Vagina (tissue), 2 donors: ENCODE results near the gene KAZN. TPM values are rescaled to one million over a fixed set of nuclear protein-coding genes. Genes with fewer than 3 reads are reported as not detected.
"Not testable (repeated sequence)": the region's sequence is repeated elsewhere in the genome, so short reads cannot be mapped to it uniquely, and the experiment has no call there.

Source experiments
- DNase-seq, 2 donors: peaks; one replicate each; pipeline ENCODE4 v3.0.0-alpha.2; 2017; ENCODE audit errors: extremely low spot score in 2 of 2
- H3K27ac ChIP-seq: fragments of 200-600 bp; sonication (generic); one replicate; pipeline ENCODE4 v1.5.1; 2019
- H3K27me3 ChIP-seq: fragments of 200-600 bp; sonication (generic); one replicate; pipeline ENCODE4 v1.5.1; 2019
- H3K36me3 ChIP-seq, 2 donors: fragments of 200-600 bp; sonication (generic); one replicate each; pipeline ENCODE4 v1.5.1; 2017 to 2019
- H3K4me1 ChIP-seq: fragments of 200-600 bp; sonication (generic); one replicate; pipeline ENCODE4 v1.5.1; 2019
- H3K4me3 ChIP-seq, 2 donors: fragments of 200-600 bp; sonication (generic); 1 replicate in 1 of 2; 2 replicates in 1 of 2; pipeline ENCODE4 v1.5.1; 2016 to 2019
- H3K9me3 ChIP-seq: fragments of 200-600 bp; sonication (generic); one replicate; pipeline ENCODE4 v1.5.1; 2019
- POLR2A ChIP-seq, 2 donors: fragments of 450-650 bp; IDR thresholded peaks; one replicate each; pipeline ENCODE4 v1.6.1; 2017; ENCODE audit warnings: antibody characterized with exemption in 2 of 2, mild to moderate bottlenecking in 2 of 2, moderate library complexity in 2 of 2
- POLR2AphosphoS5 ChIP-seq, 2 donors: sonication (generic); formaldehyde crosslinking; IDR thresholded peaks; one replicate each; pipeline ENCODE4 v1.9.0; 2017; ENCODE audit warnings: antibody characterized with exemption in 2 of 2, mild to moderate bottlenecking in 2 of 2, low read depth in 1 of 2; ENCODE audit not compliant: insufficient read depth in 1 of 2
- intact Hi-C: fragments of 100-400 bp; cut with DNase I; formaldehyde crosslinking; loops from one replicate; pipeline ENCODE4 v1.15.1; 2023
- total RNA-seq: library from RNA; depleted of rRNA; stranded (reverse); fragments of >200 nt; gene quantifications from one replicate; pipeline ENCODE4 v1.2.3, GENCODE V29; 2016
- TF ChIP-seq, protein P1 (sequence below), 3 experiments: fragments of 450-650 bp in 2 of 3; fragments of 200-600 bp in 1 of 3; sonication (generic) in 1 of 3; IDR thresholded peaks; one replicate each; pipeline ENCODE4 v1.5.1; 2017 to 2019; ENCODE audit warnings: antibody characterized with exemption in 3 of 3, mild to moderate bottlenecking in 2 of 3, moderate library complexity in 2 of 3

Gene KAZN
- total RNA-seq, 1 donor from 2014 or later = 29.5 TPM

DNA sequence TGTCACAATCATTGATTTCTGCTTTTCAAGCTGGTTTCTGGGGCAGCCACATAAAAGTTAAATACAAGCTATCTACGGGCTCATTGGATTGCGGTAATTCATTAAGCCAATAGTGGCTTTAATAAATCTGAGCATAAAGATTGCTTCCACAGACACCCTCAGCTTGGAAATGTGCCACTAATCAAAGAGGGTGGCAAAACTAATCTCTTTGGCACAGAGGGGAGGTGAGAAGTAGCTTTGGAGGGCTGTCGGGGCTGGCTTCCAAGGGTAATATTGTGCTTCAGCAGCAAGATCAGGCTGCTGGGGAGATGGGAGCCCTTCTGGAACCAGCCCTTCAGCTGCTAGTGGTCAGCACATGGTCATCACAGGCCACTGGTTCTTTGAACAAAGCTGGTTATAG, 21.2 kb upstream of the KAZN start:
- H3K36me3 ChIP-seq = no peaks in the 10 kb centered on the region
- no peaks in the 10 kb centered on the region for H3K4me1 ChIP-seq
- no peak for DNase-seq
- intact Hi-C loops = no loop called here
- H3K4me3 ChIP-seq = no peak overlapping the region
- no peak for TF ChIP-seq POLR2A (IDR thresholded peaks at IDR 0.05)
- TF ChIP-seq POLR2AphosphoS5 (IDR thresholded peaks at IDR 0.05; ENCODE audit: insufficient read depth in 1 of 2, low read depth in 1 of 2) = no peak
- TF ChIP-seq, protein P1, sequence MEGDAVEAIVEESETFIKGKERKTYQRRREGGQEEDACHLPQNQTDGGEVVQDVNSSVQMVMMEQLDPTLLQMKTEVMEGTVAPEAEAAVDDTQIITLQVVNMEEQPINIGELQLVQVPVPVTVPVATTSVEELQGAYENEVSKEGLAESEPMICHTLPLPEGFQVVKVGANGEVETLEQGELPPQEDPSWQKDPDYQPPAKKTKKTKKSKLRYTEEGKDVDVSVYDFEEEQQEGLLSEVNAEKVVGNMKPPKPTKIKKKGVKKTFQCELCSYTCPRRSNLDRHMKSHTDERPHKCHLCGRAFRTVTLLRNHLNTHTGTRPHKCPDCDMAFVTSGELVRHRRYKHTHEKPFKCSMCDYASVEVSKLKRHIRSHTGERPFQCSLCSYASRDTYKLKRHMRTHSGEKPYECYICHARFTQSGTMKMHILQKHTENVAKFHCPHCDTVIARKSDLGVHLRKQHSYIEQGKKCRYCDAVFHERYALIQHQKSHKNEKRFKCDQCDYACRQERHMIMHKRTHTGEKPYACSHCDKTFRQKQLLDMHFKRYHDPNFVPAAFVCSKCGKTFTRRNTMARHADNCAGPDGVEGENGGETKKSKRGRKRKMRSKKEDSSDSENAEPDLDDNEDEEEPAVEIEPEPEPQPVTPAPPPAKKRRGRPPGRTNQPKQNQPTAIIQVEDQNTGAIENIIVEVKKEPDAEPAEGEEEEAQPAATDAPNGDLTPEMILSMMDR (IDR thresholded peaks at IDR 0.05) = no peak
- no peaks in the 10 kb centered on the region for H3K27me3 ChIP-seq
- no peaks in the 10 kb centered on the region for H3K9me3 ChIP-seq
- H3K27ac ChIP-seq = no peak overlapping the region

DNA sequence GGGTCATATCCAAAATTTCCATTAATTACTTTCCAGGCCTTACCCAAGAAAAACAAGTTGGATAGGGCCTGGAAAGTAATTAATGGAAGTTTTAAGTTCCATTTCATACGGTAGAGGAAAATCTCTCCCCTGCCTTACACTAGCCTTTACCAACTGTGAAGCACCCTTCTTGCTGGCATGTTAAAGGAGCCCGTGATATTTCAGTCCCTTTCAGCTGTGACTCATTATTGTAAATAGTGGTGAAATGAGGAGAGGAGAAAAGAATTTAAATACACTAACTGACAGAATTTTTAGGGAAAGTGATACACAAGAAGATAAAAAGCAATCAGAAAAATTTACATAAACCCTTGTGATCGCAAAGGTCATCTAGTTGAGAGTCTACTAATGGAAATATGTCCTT, 20.3 kb upstream of the KAZN start:
- intact Hi-C loops = no loop called here
- H3K27ac ChIP-seq = no peak overlapping the region
- DNase-seq = no peak
- H3K36me3 ChIP-seq = no peaks in the 10 kb centered on the region
- no peaks in the 10 kb centered on the region for H3K4me1 ChIP-seq
- TF ChIP-seq, protein P1 (IDR thresholded peaks at IDR 0.05) = no peak
- no peak for TF ChIP-seq POLR2AphosphoS5 (IDR thresholded peaks at IDR 0.05; ENCODE audit: insufficient read depth in 1 of 2, low read depth in 1 of 2)
- TF ChIP-seq POLR2A (IDR thresholded peaks at IDR 0.05) = no peak
- no peaks in the 10 kb centered on the region for H3K27me3 ChIP-seq
- no peak overlapping the region for H3K4me3 ChIP-seq
- H3K9me3 ChIP-seq = no peaks in the 10 kb centered on the region

GRCh38 chr1:14580295-14580694, 18.2 kb upstream of the KAZN start:
- H3K27ac ChIP-seq, H3K9me3 ChIP-seq, H3K27me3 ChIP-seq, intact Hi-C loops, DNase-seq, H3K4me1 ChIP-seq, H3K36me3 ChIP-seq, H3K4me3 ChIP-seq: not testable (repeated sequence)

DNA sequence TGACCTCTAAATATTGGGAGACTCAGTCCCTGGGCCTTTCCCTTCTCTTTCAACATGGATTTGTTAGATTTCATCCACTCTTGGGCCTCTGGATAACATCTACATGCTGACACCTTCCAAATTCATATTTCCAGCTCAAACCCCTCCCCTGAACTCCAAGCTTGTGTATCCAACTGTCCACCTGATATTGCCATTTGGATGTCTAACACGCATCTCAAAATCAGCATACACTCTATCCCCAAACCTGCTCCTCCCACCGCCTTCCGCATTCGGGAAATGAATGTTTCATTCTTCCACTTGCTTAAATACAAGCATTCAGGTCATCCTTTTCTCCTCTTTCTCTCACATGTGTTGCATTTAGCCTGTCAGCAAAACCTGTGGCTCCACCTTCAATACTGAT, 17.5 kb upstream of the KAZN start:
- DNase-seq = no peak
- intact Hi-C loops = no loop called here
- H3K4me3 ChIP-seq = no peak overlapping the region
- TF ChIP-seq POLR2AphosphoS5 (IDR thresholded peaks at IDR 0.05; ENCODE audit: insufficient read depth in 1 of 2, low read depth in 1 of 2) = no peak
- no peak for TF ChIP-seq POLR2A (IDR thresholded peaks at IDR 0.05)
- H3K9me3 ChIP-seq = no peaks in the 10 kb centered on the region
- no peaks in the 10 kb centered on the region for H3K4me1 ChIP-seq
- H3K27me3 ChIP-seq = no peaks in the 10 kb centered on the region
- H3K27ac ChIP-seq = no peak overlapping the region
- H3K36me3 ChIP-seq = no peaks in the 10 kb centered on the region

- DNase-seq = no peak
- Histone ChIP-seq H3K9me3 (no peaks in the 10 kb centered on the region), H3K27ac (no peak overlapping the region), H3K4me3 (no peak overlapping the region), H3K4me1 (no peaks in the 10 kb centered on the region), H3K27me3 (no peaks in the 10 kb centered on the region), H3K36me3 (no peaks in the 10 kb centered on the region)
- TF ChIP-seq, protein P1 (IDR thresholded peaks at IDR 0.05) = no peak
- TF ChIP-seq POLR2AphosphoS5 (IDR thresholded peaks at IDR 0.05; ENCODE audit: insufficient read depth in 1 of 2, low read depth in 1 of 2) = no peak
- TF ChIP-seq POLR2A (IDR thresholded peaks at IDR 0.05) = no peak
- intact Hi-C loops = no loop called here
These were observed 14.7 kb upstream of the KAZN start for GRCh38 chr1:14583788-14584187.

GRCh38 chr1:14585728-14586127, 12.8 kb upstream of the KAZN start:
- H3K27ac ChIP-seq = no peak overlapping the region
- no peak for DNase-seq
- no peak for TF ChIP-seq POLR2AphosphoS5 (IDR thresholded peaks at IDR 0.05; ENCODE audit: insufficient read depth in 1 of 2, low read depth in 1 of 2)
- TF ChIP-seq, protein P1 (IDR thresholded peaks at IDR 0.05) = no peak
- no peak for TF ChIP-seq POLR2A (IDR thresholded peaks at IDR 0.05)
- H3K4me1 ChIP-seq = no peaks in the 10 kb centered on the region
- H3K4me3 ChIP-seq = no peak overlapping the region
- H3K36me3 ChIP-seq = no peaks in the 10 kb centered on the region
- intact Hi-C loops = no loop called here
- H3K27me3 ChIP-seq = no peaks in the 10 kb centered on the region
- no peaks in the 10 kb centered on the region for H3K9me3 ChIP-seq
